GM18508 (cell line): ENCODE results near the gene ACTN3.
"Not testable (repeated sequence)": the region's sequence is repeated elsewhere in the genome, so short reads cannot be mapped to it uniquely, and the experiment has no call there.

Experiments used
- ATAC-seq: cut with Tn5 transposase; IDR thresholded peaks from one replicate; pipeline ENCODE4 v1.9.1; 2021; ENCODE audit warnings: moderate number of reproducible peaks; ENCODE audit not compliant: insufficient read depth, unreplicated experiment

ACTN3 gene

DNA sequence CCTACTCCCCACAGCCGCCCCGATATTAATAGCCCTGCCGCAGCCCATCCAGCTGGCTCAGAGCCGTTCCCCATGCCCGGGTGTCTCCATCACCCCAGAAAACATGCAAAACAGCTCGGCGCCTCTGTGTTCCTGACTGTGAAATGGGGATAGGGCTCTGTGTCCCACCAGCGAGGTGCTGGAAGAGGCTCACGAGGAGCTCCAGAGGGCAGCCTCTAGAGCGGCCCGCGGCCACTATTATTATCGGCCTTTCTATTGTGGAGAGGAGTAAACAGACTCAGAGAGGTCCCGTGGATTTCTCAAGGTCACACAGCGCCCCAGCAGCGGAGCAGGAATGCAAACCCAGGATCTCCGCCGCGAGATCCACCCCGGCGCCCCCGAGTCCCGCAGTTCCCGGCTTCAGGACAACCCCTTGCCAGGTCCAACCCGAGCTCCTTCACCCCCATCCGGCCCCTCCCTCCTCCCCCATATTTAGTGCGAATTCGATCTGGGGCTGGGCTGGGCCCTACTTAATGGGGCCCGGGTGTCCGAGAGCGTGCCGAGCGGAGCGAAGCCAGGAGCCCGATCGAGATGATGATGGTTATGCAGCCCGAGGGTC is at the start of gene ACTN3:
Gene ACTN3 (plus strand): TSS at position 536 of the 598 bp plus-strand sequence. CDS start 35 bp downstream, at position 571.
- no peak for ATAC-seq

DNA sequence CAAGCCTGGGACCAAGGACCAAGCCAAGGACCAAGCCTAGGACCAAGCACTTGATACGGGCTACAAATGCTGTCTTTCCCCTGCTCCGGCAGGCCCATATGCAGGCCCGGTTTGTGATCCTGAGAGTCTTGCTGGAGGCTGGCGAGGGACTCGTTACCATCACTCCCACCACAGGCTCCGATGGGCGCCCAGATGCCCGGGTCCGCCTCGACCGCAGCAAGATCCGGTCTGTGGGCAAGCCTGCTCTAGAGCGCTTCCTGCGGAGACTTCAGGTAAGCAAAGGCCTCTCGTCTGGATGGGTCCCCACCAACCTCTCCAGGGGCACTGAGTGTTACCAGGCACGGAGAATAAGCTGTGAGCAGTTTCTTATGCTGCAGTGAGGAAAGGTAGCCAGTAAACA is 49.5 kb upstream of the ACTN3 start:
- ATAC-seq = no peak

DNA sequence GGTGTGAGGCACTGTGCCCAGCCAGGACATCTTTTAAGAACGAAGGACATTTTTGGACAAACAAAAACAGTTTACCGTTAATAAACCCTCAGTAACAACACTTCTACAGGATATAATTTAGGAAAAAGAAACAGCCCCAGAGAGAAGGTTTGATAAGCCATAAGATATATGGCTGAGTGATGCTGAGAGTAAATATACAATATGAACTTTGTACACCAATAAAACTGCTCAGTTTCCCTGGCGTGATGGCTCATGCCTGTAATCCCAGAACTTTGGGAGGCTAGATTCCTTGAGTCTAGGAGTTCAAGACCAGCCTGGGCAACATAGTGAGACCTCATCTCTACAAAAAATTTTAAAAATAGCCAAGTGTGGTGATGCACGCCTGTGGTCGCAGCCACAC is 48.2 kb upstream of the ACTN3 start:
- ATAC-seq = no peak

DNA sequence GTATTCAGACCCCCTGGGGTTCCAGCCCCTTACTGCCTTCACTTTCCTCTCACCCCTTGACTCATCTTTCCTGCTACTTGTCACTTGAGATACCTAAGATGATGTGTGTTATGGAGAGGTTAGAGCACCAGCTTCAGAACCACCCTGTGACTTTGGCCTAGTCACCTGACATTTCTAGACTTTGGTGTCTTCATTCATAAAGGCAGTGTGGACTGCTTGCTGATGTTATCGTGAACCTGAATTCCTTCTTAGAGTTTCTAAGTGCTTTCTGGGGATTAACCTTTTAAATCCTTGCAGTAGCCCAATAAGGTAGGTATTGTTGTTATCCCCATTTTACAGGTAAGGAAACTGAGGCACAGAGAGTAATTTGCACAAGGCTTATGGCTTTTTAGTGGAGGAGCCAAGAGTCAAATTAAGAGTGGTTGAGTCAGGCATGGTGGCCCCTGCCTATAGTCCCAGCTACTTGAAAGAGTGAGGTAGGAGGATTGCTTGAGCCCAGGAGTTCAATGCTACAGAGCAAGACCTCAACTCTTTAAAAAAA is 41.4 kb upstream of the ACTN3 start:
- ATAC-seq = no peak

DNA sequence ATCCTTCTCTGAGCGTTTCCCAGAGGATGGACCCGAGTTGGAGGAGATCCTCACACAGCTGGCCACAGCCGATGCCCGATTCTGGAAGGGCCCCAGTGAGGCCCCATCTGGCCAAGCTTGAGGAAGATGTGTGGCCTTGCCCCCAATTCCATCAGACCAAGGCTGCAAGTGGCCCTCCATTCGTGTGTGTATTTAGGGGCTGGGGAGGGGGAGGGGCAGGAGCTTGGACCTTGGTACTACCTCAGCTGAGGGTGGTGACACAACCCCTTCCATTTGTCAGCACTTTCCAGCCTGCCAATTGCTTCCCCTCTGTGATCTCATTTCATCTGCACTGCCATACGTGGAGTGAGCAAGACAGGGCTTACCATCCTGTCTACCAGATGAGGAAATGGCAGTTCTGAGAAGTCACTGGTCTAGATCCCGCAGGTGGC is 37.6 kb upstream of the ACTN3 start:
- no peak for ATAC-seq

DNA sequence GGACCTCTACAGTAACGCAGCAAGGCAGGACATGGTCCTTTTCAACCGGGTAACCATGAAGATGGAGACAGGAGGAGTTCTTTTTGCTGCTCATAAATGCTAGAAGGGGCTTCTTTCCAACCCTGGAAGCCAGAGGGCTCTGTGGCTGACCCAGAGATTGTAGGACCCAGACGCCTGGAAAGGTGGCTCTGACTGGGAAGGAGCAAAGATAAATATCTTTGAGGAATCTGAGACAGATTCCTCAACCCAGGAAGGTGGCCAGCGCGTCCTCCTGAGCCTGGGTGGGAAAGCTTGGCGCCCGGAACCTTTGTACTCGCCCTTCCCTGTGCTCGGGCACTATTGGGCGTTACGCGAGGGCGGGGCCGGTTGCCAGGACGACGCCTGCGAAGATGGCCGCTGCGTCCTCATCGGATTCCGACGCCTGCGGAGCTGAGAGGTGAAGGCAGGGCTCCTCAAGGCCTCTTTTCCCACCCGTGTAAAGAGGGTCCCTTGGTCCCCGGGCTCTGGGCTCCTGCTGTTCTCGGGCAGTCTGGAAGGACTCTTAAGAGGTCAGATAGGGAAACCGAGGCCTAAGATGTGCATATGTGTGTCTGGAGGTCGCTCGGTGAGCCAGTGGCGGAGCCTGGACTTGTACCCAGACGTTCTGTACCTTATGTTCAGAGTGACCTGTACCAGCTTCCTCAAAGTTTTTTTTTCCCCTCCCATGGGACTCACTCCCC is 36.3 kb upstream of the ACTN3 start, which contains the start of gene BBS1:
Gene BBS1 (plus strand): TSS at position 365 of the 719 bp plus-strand sequence. CDS start 25 bp downstream, at position 390.
- no peak for ATAC-seq

DNA sequence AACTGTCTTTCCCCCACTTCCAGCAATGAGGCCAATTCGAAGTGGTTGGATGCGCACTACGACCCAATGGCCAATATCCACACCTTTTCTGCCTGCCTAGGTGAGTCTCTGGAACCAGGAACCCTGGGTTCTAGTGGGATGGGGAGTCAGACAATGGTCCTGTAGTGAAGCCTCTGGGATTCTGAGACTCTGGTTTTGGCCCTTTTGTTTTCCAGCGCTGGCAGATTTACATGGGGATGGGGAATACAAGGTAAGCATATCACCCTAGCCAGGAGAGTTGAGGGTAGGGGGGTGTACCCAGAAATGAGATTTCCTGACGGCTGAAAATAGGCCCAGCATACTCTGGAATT is 35.7 kb upstream of the ACTN3 start:
- ATAC-seq = no peak

DNA sequence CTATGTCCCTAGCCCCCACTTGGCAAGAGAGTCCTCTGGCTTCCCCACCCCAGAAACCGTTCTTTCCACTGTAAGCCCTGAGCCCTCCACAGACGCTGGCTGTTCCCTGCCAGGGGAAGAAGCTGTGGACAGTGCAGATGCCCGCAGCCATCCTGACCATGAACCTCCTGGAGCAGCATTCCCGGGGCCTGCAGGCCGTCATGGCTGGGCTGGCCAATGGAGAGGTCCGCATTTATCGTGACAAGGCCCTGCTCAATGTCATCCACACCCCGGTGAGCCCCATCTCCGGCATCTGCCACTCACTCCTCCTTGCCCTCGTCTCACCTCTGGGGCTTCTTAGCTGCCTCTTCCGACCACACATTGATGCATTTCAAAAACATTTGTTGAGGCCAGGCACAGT is 23.1 kb upstream of the ACTN3 start:
- ATAC-seq = no peak

DNA sequence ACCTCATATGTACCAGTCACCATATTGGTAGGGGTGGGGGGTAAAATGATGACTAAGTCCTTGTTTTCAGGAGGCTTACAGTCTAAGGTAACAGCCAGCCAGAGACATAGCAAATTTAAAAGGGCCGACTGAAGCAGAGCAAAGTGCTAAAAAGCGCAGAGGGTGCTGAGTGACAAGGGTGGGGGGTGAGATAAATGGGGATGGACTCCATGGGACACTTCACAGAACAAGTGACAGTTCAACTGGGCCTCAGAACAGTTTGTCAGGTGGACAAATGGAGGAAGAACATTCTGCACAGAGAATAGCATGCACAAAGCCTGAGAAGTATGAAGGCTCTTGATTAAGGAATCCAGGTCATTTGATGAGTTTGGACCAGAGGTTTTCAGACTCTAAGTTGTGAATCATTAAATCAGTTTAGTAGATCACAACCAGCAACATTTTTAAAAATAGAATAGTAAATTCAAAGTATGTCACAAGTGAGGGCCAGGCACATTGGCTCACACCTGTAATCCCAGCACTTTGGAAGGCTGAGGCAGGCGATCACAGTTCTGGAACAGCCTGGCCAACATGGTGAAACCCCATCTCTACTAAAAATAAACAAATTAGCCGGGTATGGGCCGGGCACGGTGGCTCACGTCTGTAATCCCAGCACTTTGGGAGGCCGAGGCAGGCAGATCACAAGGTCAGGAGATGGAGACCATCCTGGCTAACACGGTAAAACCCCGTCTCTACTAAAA is 22.2 kb upstream of the ACTN3 start:
- ATAC-seq = no peak

DNA sequence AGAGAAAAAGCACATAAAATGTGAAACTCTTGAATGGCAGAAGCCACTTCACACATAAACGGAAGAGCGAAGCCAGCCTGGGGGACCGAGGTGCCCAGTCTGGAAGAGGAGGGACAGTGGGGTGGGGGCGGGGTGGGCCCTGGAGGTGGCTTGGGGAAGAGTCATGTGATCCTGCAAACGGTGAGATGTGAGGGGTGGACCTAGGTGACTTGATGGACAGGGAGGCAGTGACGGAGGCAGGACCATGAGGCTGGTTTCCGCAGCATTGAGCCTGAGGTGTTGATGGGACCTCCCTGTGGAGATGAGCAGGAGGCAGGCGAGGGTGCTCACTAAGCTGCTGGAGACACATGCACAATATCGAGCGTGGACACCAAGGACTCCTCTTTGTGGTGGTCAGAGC is 17.6 kb upstream of the ACTN3 start:
- ATAC-seq = no peak

DNA sequence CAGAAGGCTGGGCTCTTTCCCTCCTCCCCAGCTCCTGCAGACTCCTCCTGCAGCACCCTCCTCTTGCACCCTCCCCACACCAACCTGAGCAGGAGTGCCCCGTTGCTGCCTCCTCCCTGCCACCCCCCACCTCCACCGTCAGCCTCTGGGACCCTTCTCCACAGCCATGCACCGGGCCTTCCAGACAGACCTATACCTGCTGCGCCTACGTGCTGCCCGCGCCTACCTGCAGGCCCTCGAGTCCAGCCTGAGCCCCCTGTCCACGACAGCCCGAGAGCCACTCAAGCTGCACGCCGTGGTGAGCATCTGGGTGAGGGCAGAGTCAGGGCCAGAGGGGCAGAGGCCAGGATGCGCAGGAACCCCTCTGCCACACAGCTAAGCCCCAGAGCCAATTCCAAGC is 17.0 kb upstream of the ACTN3 start:
- no peak for ATAC-seq

DNA sequence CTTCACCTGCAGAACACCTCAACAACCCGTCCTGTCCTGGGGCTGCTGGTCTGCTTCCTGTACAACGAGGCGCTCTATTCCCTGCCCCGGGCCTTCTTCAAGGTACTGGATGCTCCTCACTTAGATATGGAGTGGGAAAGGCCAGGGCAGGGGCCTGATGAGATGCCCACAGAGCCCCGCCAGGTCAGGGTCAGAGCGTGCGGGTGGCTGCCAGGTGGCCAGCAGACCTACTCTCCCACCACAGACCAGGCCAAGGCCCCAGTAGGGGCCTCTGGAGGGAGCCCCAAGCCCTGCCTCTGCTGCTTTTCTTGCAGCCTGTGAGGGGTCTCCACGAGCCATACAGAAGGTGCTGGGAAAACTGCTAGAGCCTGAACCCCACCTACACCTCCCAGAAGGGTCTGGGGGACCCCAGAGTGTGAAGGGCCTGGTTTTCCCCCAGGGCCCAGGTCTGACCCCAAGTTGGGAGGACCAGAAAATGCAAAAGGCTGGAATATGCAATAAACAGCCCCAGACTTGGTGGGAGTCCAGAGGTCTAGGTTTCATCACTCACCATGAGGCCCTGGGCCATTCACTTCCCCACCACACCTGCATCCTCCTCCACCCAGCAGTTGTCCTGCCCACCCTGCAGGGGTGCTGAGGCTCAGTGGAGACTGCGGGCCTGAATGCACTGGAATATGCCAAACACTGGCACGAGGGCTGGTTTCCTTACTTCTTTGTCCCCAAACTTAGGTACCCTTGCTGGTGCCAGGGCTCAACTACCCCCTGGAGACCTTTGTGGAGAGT is 15.6 kb upstream of the ACTN3 start:
- ATAC-seq = no peak

DNA sequence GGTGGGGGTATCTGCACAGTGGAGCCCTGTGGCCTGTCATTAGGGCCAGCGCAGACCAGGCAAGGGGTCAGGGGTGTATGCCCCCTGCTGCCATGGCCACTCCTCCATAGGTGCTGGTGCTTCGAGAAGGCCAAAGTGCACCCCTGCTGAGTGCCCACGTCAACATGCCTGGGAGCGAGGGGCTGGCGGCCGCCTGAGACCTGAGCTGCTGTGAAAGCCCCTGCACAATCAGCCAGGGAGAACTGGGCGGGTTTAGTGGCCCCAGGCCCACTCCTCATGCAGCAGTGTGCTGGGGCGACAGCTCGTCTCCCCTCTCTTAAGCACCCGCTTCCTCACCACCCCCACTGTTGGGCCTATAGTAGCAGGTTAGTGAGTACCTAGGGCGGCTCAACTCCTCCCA is 14.9 kb upstream of the ACTN3 start:
- ATAC-seq = no peak

DNA sequence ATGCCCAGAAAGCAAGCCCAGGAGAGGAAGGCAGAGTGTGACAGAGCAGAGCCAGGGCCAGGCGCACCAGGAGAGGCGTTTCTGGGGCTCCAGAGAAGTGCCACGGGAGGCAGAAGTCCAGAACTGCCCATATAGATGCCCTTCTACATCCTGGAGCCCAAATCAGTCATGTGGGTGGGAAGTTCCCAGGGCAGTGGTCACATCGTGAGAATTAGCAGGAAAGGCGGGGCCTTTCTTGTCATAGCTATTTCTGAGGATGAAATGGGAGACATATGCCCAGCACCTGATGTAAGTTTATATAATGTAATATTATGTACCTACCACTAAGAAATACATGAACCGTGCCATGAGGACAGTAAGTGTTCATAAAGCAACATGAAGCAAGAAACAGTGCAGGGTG is 13.9 kb upstream of the ACTN3 start:
- no peak for ATAC-seq

DNA sequence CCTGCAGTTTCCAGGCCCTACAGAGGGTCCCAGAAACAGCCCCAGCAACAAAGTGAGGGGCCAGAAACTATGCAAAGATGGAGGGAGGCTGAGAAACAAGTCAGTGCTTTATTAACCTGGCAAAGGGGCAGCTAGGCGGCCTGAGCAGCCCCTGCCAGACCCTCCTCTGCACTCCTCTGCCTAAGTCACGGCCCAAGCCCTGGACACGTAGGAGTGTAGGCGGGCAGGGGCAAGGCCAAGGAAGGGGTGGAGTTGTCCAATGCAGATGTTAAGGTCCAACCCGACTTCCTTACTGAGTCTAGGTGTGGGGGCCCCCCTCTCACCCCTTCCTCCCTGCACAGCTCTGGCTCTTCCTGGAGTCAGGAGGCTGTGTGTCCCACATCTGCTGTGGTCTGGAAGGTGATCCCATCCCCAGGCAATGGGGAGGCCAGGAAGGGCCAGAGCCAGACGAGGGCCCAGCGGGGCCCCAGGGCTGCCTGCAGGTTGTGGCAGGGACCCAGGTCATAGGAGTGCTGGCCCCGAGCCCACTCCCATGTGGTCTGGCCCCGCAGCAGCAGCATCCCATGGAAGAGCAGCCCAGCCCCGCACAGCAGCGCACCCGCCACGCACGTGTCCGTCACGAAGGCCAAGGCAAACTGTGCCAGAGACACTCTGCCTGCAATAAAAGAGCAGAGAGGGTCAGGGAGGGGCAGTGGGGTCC is 7.4 kb upstream of the ACTN3 start:
- ATAC-seq = no peak

DNA sequence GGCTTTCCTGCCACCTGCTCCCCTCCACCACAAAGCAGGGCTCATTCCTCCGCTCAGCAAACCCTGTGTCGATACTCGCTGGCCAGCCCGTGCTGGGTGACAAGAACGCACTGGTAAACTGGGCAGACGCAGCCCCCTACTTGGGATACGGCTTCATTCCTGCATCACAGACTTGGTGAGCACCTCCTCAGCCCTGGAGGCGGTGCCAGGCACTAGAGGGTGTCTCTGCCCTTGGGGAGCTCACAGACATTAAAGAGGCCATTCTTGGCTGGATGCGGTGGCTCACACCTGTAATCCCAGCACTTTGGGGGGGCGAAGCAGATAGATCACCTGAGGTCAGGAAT is 6.9 kb upstream of the ACTN3 start:
- ATAC-seq = no peak

DNA sequence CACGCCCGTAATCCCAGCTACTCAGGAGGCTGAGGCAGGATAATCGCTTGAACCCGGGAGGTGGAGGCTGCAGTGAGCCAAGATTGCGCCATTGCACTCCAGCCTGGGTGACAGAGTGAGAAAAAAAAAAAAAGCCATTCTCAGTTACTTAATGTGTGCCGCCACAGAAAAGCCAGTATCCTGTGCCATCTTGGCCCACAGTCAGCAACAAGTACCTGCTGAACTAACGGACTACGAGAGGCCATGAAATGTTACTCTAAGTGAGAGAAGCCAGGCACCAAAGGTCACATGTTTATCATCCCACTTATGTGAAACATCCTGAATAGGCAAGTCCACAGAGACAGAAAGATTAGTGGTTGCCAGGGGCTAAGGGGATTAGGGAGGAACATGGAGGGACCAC is 6.1 kb upstream of the ACTN3 start:
- not testable (repeated sequence) for ATAC-seq

DNA sequence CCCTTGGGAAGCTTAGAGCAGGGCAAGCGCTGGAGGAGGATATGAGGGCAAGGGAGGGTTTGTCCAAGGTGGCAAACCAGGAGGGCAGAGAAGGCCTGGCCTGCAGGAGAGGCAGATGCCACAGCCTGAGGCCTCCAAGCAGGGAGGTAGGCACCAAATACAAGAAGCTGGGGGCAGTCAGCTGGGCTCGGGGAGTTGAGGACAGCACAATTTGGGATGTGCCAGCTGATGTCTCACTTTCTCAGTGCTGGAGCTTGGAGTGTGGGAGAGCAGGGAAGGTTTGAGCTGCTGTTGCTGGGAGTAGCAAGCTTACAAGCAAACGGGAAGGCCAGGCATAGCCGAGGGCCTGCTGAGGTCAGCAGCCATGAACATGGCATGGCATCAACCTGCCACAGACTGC is 4.8 kb upstream of the ACTN3 start:
- ATAC-seq = no peak

DNA sequence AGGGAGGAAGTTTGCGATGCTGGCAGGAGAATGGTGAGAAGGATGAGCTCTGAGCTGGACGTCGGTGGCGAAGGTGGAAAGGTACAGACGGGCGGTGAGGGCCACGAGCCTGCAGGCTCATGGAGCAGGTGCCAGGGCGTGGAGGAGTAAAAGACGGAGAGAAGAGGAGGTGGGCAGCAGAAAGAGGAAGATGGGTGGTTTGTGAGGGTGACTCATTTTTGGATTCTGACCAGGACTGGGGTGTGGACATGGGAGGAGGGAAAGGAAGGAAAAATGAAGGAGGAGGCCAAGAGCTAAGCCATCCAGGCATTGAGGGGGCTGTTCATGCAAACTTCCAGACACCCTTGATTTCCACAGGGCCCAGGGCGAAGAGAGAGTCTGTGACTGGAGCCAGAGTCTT is 4.3 kb upstream of the ACTN3 start:
- no peak for ATAC-seq
